Stimulated activated effector memory CD8-positive, alpha-beta T cell treated with anti-CD3 and anti-CD28 coated beads, Interleukin-12 subunit alpha, Interleukin-12 subunit beta, amount 100 ng/mL, for 72 hours (primary cell): ENCODE data around the gene FNDC3B.

Experiments
- ATAC-seq: fragments of 150-1000 bp; cut with Tn5 transposase; 2 replicates; pipeline ENCODE4 v1.10.0; 2021
- DNase-seq, 2 donors: peaks; one replicate each; pipeline ENCODE4 v3.0.0; 2021 to 2022; ENCODE audit warnings: low spot score in 2 of 2
- H3K27ac Mint-ChIP-seq: one replicate; pipeline ENCODE4 v1.8.0; 2022; ENCODE audit warnings: mild to moderate bottlenecking, mixed read lengths
- H3K36me3 Mint-ChIP-seq: one replicate; pipeline ENCODE4 v1.8.0; 2022; ENCODE audit warnings: mild to moderate bottlenecking, mixed read lengths
- H3K4me1 Mint-ChIP-seq: one replicate; pipeline ENCODE4 v1.8.0; 2022; ENCODE audit warnings: mixed read lengths
- H3K4me3 Mint-ChIP-seq: one replicate; pipeline ENCODE4 v1.8.0; 2022; ENCODE audit warnings: mild to moderate bottlenecking, mixed read lengths
- H3K9me3 Mint-ChIP-seq: one replicate; pipeline ENCODE4 v1.8.0; 2022; ENCODE audit warnings: mixed read lengths

Gene FNDC3B

GRCh38 chr3:172319595-172319994 lies 280.2 kb downstream of the FNDC3B start:
- ATAC-seq, result no peak
- peaks cover 19% of the 10 kb centered on the region for H3K4me1 Mint-ChIP-seq
- no peak for DNase-seq
- H3K36me3 Mint-ChIP-seq, result peaks cover 63% of the 10 kb centered on the region
- H3K9me3 Mint-ChIP-seq, result no peaks in the 10 kb centered on the region
- H3K4me3 Mint-ChIP-seq, result no peak overlapping the region
- H3K27ac Mint-ChIP-seq, result peak overlapping the region; percentile 73

- no peak overlapping the region for H3K4me3 Mint-ChIP-seq
- H3K27ac Mint-ChIP-seq, result peak overlapping the region; percentile 73
Measured at GRCh38 chr3:172320468-172320867, 281.1 kb downstream of the FNDC3B start.

GRCh38 chr3:172321035-172321434 lies 281.7 kb downstream of the FNDC3B start:
- H3K4me1 Mint-ChIP-seq, result peaks cover 19% of the 10 kb centered on the region
- no peak overlapping the region for H3K4me3 Mint-ChIP-seq
- no peak overlapping the region for H3K27ac Mint-ChIP-seq
- ATAC-seq, result no peak
- DNase-seq, result no peak
- H3K9me3 Mint-ChIP-seq, result no peaks in the 10 kb centered on the region
- peaks cover 64% of the 10 kb centered on the region for H3K36me3 Mint-ChIP-seq

More at GRCh38 chr3:172320468-172320867, 281.1 kb downstream of the FNDC3B start:
- no peak for DNase-seq
- Mint-ChIP-seq H3K36me3 (peaks cover 64% of the 10 kb centered on the region), H3K4me1 (peaks cover 19% of the 10 kb centered on the region), H3K9me3 (no peaks in the 10 kb centered on the region)
- ATAC-seq, result no peak

- peak; percentile 84 for ATAC-seq
- peaks cover 11% of the 10 kb centered on the region for H3K4me1 Mint-ChIP-seq
- no peaks in the 10 kb centered on the region for H3K9me3 Mint-ChIP-seq
- H3K27ac Mint-ChIP-seq, result peak overlapping the region; percentile 56
- peaks cover 48% of the 10 kb centered on the region for H3K36me3 Mint-ChIP-seq
- DNase-seq, result no peak
- no peak overlapping the region for H3K4me3 Mint-ChIP-seq
Measured at GRCh38 chr3:172323894-172324610, 284.7 kb downstream of the FNDC3B start.

GRCh38 chr3:172324611-172325203 lies 285.3 kb downstream of the FNDC3B start:
- Mint-ChIP-seq H3K9me3 (no peaks in the 10 kb centered on the region), H3K4me1 (peaks cover 11% of the 10 kb centered on the region), H3K4me3 (no peak overlapping the region), H3K36me3 (peaks cover 48% of the 10 kb centered on the region), H3K27ac (peak overlapping the region; percentile 56)
- DNase-seq (no peak), ATAC-seq (no peak)

GRCh38 chr3:172325461-172325860 lies 286.1 kb downstream of the FNDC3B start:
- no peak for DNase-seq
- ATAC-seq, result no peak
- Mint-ChIP-seq H3K27ac (peak overlapping the region; percentile 10), H3K4me1 (peaks cover 11% of the 10 kb centered on the region), H3K4me3 (no peak overlapping the region), H3K9me3 (no peaks in the 10 kb centered on the region), H3K36me3 (peaks cover 48% of the 10 kb centered on the region)

GRCh38 chr3:172326993-172327392 lies 287.6 kb downstream of the FNDC3B start:
- DNase-seq, result no peak
- Mint-ChIP-seq H3K4me1 (peaks cover 11% of the 10 kb centered on the region), H3K27ac (no peak overlapping the region), H3K4me3 (no peak overlapping the region), H3K36me3 (peaks cover 55% of the 10 kb centered on the region), H3K9me3 (no peaks in the 10 kb centered on the region)
- ATAC-seq, result no peak

GRCh38 chr3:172328282-172328681 lies 288.9 kb downstream of the FNDC3B start:
- Mint-ChIP-seq H3K4me1 (peaks cover 10% of the 10 kb centered on the region), H3K9me3 (no peaks in the 10 kb centered on the region), H3K4me3 (no peak overlapping the region), H3K36me3 (peaks cover 50% of the 10 kb centered on the region), H3K27ac (peak overlapping the region; percentile 67)
- DNase-seq, result peak in 1 of 2 donors; percentile 28
- ATAC-seq, result no peak

GRCh38 chr3:172329070-172329469 lies 289.7 kb downstream of the FNDC3B start:
- Mint-ChIP-seq H3K4me1 (peaks cover 7% of the 10 kb centered on the region), H3K4me3 (no peak overlapping the region), H3K36me3 (peaks cover 58% of the 10 kb centered on the region), H3K9me3 (no peaks in the 10 kb centered on the region), H3K27ac (peak overlapping the region; percentile 18)
- ATAC-seq (no peak), DNase-seq (peak in 1 of 2 donors; percentile 34)

GRCh38 chr3:172330413-172330812 lies 291.0 kb downstream of the FNDC3B start:
- ATAC-seq (no peak), DNase-seq (peak in 1 of 2 donors; percentile 18)
- Mint-ChIP-seq H3K27ac (peak overlapping the region; percentile 73), H3K4me3 (no peak overlapping the region), H3K9me3 (no peaks in the 10 kb centered on the region), H3K4me1 (peaks cover 5% of the 10 kb centered on the region), H3K36me3 (peaks cover 63% of the 10 kb centered on the region)

- Mint-ChIP-seq H3K36me3 (peaks cover 70% of the 10 kb centered on the region), H3K4me3 (no peak overlapping the region), H3K4me1 (peaks cover 5% of the 10 kb centered on the region), H3K9me3 (no peaks in the 10 kb centered on the region), H3K27ac (peak overlapping the region; percentile 73)
- ATAC-seq, result peak; percentile 74
- DNase-seq, result peak; percentile 25 to 65
Measured at GRCh38 chr3:172332256-172333041, 293.1 kb downstream of the FNDC3B start.

- no peak overlapping the region for H3K4me3 Mint-ChIP-seq
- ATAC-seq, result no peak
- H3K9me3 Mint-ChIP-seq, result no peaks in the 10 kb centered on the region
- H3K36me3 Mint-ChIP-seq, result peaks cover 76% of the 10 kb centered on the region
- no peak for DNase-seq
- H3K27ac Mint-ChIP-seq, result no peak overlapping the region
- H3K4me1 Mint-ChIP-seq, result peaks cover 5% of the 10 kb centered on the region
Measured at GRCh38 chr3:172333042-172333377, 293.6 kb downstream of the FNDC3B start.

- ATAC-seq (no peak), DNase-seq (no peak)
- no peak overlapping the region for H3K4me3 Mint-ChIP-seq
- no peak overlapping the region for H3K27ac Mint-ChIP-seq
- no peaks in the 10 kb centered on the region for H3K9me3 Mint-ChIP-seq
- H3K36me3 Mint-ChIP-seq, result peaks cover 84% of the 10 kb centered on the region
- peaks cover 5% of the 10 kb centered on the region for H3K4me1 Mint-ChIP-seq
Measured at GRCh38 chr3:172333692-172334457, 294.5 kb downstream of the FNDC3B start.

GRCh38 chr3:172334671-172335207 lies 295.4 kb downstream of the FNDC3B start:
- no peak for DNase-seq
- H3K4me1 Mint-ChIP-seq, result peaks cover 5% of the 10 kb centered on the region
- no peak overlapping the region for H3K27ac Mint-ChIP-seq
- ATAC-seq, result no peak
- peaks cover 80% of the 10 kb centered on the region for H3K36me3 Mint-ChIP-seq
- no peaks in the 10 kb centered on the region for H3K9me3 Mint-ChIP-seq
- H3K4me3 Mint-ChIP-seq, result no peak overlapping the region

- no peaks in the 10 kb centered on the region for H3K4me1 Mint-ChIP-seq
- DNase-seq (no peak), ATAC-seq (no peak)
- H3K36me3 Mint-ChIP-seq, result peaks cover 86% of the 10 kb centered on the region
- no peak overlapping the region for H3K27ac Mint-ChIP-seq
- H3K9me3 Mint-ChIP-seq, result no peaks in the 10 kb centered on the region
- no peak overlapping the region for H3K4me3 Mint-ChIP-seq
Measured at GRCh38 chr3:172339892-172340291, 300.5 kb downstream of the FNDC3B start.
